ENCODE measurements around the gene FBXL14.

The FBXL14 gene

DNA sequence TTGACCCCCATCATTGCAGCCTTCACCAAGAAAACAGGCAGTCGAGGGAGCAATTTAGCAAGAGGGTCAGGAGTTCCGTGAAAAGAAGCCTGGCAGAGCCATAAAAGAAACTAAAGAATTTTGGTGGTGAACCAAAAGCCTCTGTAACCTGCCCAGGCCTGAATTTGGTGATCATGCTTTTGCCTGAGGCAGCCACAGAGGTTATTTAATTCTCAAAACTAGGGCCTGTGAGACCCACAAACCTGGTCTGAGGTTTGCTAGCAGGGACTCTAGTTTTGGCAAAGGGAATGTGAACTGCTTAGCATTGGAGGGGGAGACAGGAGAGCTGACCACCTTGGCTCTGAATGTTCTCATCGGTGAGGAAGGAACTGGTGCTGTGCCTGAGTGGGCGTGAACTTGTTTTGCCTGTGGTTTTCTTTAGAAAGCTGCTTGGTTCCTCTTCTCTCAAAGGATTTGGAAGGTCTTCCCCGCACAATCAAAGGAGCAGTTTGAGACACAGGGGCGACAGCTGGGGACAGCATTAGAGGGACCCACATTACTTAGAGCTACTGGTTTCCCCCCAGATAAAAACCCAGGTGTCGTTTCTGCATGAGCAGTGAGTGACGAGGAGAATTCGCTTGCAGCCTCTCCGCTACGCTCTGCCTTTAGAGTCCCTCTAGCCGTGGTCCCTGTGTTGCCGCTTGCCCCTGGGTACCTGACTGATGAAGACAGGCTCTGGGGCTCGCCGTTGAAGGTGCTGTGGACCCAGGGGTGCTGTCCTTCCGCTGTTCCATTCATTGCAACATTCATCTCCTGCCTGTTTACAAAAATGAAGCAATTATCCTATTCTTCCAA is 22.1 kb upstream of the FBXL14 start:
- Histone ChIP-seq H3K9me3 (ENCODE audit: control insufficient read depth, low read length) (no peaks in the 10 kb centered on the region), H3K36me3 (ENCODE audit: control insufficient read depth, insufficient read depth, low read length) (no peaks in the 10 kb centered on the region), H3K27me3 (ENCODE audit: control insufficient read depth, insufficient read depth, low read length) (no peaks in the 10 kb centered on the region), H3K4me3 (ENCODE audit: low read length) (no peak overlapping the region), H3K9ac (ENCODE audit: low read length) (no peak overlapping the region), H3K4me1 (ENCODE audit: control insufficient read depth, insufficient read depth, low read length) (no peaks in the 10 kb centered on the region)

DNA sequence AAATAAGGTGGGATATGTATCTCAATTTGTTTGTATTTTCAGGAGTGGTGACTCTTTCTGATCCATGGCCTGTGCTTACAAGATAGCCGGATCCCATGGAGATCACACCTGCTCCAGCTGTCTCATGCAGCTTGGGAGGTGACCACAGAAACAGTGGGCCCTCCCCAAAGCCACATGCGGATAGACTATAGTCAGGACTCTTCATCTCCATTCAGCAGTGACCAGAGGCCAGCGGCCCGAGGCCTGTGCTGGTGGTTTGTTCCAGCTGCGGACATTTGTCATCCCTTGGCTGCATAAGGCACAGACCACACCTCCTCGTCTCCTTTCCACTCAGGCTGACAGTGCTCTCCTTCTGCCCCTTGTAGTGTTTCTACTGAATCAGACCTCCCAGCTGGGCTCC is 20.0 kb upstream of the FBXL14 start:
- H3K27me3 ChIP-seq (ENCODE audit: control insufficient read depth, insufficient read depth, low read length) = no peaks in the 10 kb centered on the region
- peaks cover 12% of the 10 kb centered on the region for H3K4me1 ChIP-seq (ENCODE audit: control insufficient read depth, insufficient read depth, low read length)

DNA sequence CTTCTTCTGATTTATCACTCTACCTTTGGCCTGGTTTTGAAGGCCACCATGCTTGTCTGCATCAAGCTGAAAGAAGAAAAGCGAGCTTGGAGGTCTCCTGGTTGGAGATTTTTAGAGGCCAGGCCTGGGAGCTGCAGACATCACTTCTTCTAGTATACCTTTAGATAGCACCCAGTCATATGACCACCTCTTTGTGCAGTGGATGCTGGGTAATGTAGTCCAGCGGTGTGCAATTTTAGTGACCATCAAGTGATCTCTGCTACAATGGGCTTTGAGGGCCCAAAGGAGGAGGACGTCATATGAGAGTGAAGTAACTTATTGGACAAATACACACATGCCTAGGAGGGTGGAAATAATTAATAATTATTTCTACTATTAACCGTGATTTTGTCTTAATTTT is 19.5 kb upstream of the FBXL14 start:
- Histone ChIP-seq H3K9me3 (ENCODE audit: control insufficient read depth, low read length) (no peaks in the 10 kb centered on the region), H3K4me1 (ENCODE audit: control insufficient read depth, insufficient read depth, low read length) (peaks cover 17% of the 10 kb centered on the region), H3K9ac (ENCODE audit: low read length) (no peak overlapping the region), H3K27me3 (ENCODE audit: control insufficient read depth, insufficient read depth, low read length) (no peaks in the 10 kb centered on the region), H3K36me3 (ENCODE audit: control insufficient read depth, insufficient read depth, low read length) (no peaks in the 10 kb centered on the region), H3K4me3 (ENCODE audit: low read length) (no peak overlapping the region)

More for the DNA sequence above, 20.0 kb upstream of the FBXL14 start:
- H3K9me3 ChIP-seq (ENCODE audit: control insufficient read depth, low read length) = no peaks in the 10 kb centered on the region
- no peak overlapping the region for H3K4me3 ChIP-seq (ENCODE audit: low read length)
- H3K9ac ChIP-seq (ENCODE audit: low read length) = no peak overlapping the region
- H3K36me3 ChIP-seq (ENCODE audit: control insufficient read depth, insufficient read depth, low read length) = no peaks in the 10 kb centered on the region

DNA sequence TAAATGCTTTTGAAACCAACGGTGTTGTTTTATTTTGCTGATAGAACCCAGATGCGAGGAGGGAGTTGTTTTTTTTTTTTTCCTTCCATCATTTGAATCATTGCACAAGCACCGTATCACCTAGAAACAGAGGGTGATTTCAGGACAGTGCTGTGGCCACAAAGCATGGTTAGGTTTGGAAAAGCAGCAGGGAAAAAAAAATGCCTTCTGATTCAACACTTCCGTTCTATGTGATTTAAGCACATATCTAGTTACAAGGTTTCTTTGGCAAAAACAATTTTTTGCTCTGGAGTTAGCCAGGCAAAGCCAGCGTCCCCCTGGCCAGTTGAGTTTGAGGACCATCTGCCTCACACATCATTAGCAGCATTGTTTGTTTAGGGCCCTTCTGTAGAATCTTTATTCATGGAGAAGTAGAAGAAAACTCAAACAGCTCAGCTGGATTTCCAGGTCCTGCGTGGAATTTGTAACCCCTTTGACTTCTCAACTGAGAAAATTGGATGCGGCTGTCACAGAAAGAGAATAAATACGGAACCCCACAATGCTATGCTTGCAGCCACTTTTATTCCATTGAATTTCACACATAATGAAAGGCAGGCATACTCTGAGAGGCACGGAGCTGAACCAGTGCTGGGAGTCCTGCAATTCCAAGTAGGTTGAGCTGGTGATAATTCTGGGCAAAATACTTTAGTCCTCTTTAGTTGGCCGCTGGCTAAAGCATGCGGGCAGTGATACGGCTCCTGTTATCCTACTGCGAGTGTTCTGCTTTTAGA is 17.6 kb upstream of the FBXL14 start:
- H3K4me3 ChIP-seq (ENCODE audit: low read length) = no peak overlapping the region
- no peak overlapping the region for H3K9ac ChIP-seq (ENCODE audit: low read length)
- H3K27me3 ChIP-seq (ENCODE audit: control insufficient read depth, insufficient read depth, low read length) = no peaks in the 10 kb centered on the region
- no peaks in the 10 kb centered on the region for H3K9me3 ChIP-seq (ENCODE audit: control insufficient read depth, low read length)
- peaks cover 35% of the 10 kb centered on the region for H3K4me1 ChIP-seq (ENCODE audit: control insufficient read depth, insufficient read depth, low read length)
- H3K36me3 ChIP-seq (ENCODE audit: control insufficient read depth, insufficient read depth, low read length) = no peaks in the 10 kb centered on the region

DNA sequence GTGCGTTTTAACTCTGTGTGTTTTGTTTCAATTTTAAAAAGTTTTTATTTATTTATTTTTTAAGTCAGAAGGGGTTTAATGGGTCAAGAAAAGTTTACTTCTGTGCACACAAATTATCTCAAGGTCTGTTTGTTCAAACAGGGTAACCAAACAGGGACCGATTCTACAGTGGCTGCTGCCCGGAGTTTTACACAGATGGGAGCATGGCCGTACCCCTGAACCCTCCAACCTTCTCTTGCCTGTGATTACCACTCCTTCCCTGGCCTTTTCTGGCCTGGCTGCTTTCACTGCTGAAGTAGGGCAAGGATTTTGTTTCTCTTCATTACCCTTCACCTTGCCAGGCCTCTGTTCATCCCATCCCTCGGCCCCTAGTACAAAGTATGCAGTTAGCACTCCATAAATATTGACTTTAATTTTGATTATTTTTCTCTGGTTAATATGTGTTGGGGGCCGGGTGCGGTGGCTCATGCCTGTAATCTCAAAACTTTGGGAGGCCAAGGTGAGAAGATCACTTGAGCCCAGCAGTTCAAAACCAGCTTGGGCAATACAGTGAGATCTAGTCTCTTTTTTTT is 15.8 kb upstream of the FBXL14 start:
- peaks cover 53% of the 10 kb centered on the region for H3K4me1 ChIP-seq (ENCODE audit: control insufficient read depth, insufficient read depth, low read length)
- no peak overlapping the region for H3K9ac ChIP-seq (ENCODE audit: low read length)
- H3K4me3 ChIP-seq (ENCODE audit: low read length) = no peak overlapping the region
- no peaks in the 10 kb centered on the region for H3K36me3 ChIP-seq (ENCODE audit: control insufficient read depth, insufficient read depth, low read length)
- H3K9me3 ChIP-seq (ENCODE audit: control insufficient read depth, low read length) = no peaks in the 10 kb centered on the region
- no peaks in the 10 kb centered on the region for H3K27me3 ChIP-seq (ENCODE audit: control insufficient read depth, insufficient read depth, low read length)

DNA sequence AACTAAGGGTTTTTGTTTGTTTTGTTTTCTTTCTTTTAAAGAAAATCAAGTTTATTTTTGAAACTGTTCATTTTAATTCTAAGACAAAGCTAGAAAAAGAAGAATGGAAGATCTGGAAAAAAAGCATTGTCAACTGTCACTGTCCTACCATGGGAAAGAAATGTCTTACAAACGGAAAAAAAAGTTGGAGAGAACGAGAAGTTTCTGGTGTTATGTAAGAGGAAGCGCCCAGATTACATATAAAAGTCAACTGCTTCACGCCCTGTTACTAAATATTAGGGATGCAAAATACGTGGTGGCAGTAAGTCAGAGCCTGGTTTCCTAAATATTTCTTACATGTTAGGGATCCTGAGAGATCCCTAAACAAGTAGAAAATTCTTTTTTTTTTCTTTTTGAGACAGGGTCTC is 14.3 kb upstream of the FBXL14 start:
- Histone ChIP-seq H3K4me1 (ENCODE audit: control insufficient read depth, insufficient read depth, low read length) (peaks cover 56% of the 10 kb centered on the region), H3K4me3 (ENCODE audit: low read length) (no peak overlapping the region), H3K9ac (ENCODE audit: low read length) (peak overlapping the region; percentile 61), H3K9me3 (ENCODE audit: control insufficient read depth, low read length) (no peaks in the 10 kb centered on the region), H3K36me3 (ENCODE audit: control insufficient read depth, insufficient read depth, low read length) (no peaks in the 10 kb centered on the region), H3K27me3 (ENCODE audit: control insufficient read depth, insufficient read depth, low read length) (no peaks in the 10 kb centered on the region)

DNA sequence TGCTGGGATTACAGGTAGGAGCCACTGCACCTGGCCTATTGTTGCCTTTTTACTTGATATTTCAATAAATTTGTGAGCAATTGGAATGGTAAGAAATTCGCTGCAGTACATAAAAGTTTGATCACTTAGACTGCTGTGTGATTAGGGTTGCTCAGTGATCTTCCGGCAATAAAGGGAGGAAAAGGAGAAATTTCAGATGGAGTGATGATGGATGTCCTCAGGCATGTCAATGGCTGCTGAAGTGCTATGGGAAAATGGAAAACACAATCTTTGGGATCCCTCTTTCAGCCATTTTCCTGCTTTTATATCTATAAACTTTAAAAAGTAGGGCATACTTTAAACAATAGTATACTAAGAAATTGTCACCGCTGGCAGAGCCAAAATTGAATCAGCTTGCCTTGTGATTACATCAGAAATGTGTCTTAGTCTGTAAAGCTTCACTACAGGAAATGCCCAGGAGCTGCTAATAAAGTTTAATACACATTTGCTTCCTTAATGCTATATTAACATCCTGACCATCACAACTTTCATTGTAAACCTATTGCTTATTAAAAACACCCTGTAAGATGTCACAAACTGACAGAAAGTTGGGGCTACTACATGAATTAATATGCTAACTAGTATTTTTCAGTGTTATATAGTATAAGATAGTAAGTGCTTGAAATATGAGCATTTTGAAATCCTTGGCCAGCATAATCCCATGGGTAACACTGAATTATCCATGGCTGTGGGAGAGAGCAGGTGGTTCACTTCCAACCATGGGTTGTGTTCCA is 13.7 kb upstream of the FBXL14 start:
- Histone ChIP-seq H3K4me1 (ENCODE audit: control insufficient read depth, insufficient read depth, low read length) (peaks cover 56% of the 10 kb centered on the region), H3K36me3 (ENCODE audit: control insufficient read depth, insufficient read depth, low read length) (no peaks in the 10 kb centered on the region), H3K4me3 (ENCODE audit: low read length) (no peak overlapping the region), H3K9ac (ENCODE audit: low read length) (peak overlapping the region; percentile 61), H3K9me3 (ENCODE audit: control insufficient read depth, low read length) (no peaks in the 10 kb centered on the region), H3K27me3 (ENCODE audit: control insufficient read depth, insufficient read depth, low read length) (no peaks in the 10 kb centered on the region)

DNA sequence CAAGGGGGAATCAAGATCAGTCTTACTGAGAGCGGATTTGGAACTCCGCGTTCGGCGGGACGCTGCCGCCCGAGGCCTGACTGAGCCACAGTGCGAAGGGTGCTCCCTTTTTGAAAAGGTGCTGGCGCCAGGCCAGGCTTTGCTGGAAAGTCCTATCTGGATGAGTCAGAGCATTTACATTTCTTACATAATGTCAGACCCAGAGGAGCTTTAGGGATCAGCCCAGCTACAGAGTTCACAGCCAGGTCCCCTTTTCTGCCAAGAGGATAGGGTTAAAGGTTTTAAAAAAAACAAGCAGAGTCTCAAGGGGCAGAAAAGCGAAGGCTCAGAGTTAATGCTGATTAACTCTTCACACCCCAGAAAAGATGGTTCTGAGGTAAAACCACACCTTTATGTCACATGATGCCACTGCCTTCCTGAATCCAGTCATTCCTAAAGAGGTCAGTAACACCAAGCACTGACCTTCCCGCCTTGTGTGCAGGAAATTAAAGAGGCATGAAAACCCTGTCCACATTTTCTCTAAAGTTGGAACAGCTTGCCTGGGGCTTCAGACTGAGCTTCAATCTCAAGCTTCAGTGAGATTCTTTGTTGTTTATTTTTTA is 11.7 kb upstream of the FBXL14 start:
- Histone ChIP-seq H3K27me3 (ENCODE audit: control insufficient read depth, insufficient read depth, low read length) (no peaks in the 10 kb centered on the region), H3K36me3 (ENCODE audit: control insufficient read depth, insufficient read depth, low read length) (no peaks in the 10 kb centered on the region), H3K9ac (ENCODE audit: low read length) (peak overlapping the region; percentile 75), H3K9me3 (ENCODE audit: control insufficient read depth, low read length) (no peaks in the 10 kb centered on the region), H3K4me1 (ENCODE audit: control insufficient read depth, insufficient read depth, low read length) (peaks cover 66% of the 10 kb centered on the region), H3K4me3 (ENCODE audit: low read length) (peak overlapping the region; percentile 23)

DNA sequence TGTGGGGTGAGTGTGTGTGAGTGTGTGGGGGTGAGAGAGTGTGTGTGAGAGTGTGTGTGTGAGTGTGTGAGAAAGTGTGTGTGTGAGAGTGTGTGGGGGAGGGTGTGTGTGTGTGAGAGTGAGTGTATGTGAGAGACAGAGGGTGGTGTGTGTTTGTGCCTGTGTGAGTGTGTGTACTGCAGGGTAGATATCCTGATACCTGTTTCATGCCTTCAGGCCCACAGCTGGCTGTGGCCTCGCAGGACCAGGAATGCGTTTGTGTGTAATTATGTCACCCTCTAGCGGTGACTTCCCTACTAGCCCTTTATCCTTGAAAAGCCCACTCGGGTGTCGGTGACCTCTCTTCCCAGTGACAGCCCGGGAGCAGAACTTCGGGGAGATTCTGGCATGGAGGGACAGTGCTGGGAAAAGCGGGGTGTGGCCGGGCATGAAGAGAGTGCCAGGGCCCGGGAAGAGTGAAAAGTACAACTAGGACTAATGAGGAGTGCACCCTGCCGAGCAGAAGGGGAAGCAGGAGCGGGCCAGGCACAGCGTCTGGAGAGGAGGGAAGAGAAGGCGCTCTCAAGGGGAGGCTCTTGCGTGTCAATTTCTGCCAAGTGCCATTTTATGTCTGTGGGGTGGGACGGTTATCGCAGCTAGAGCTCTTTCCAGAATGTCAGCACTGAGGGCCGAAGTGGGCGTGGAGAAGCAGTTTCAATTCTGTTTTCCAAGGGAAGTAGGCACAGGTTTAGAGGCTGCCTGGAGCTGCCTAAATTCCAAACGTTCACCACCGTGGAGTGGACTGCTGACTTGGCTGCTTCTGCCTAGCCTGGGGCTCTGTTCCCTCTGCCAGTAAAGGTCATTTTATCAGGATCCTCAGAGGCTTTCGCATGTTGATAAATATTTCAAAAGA is 11.0 kb upstream of the FBXL14 start:
- H3K27me3 ChIP-seq (ENCODE audit: control insufficient read depth, insufficient read depth, low read length) = no peaks in the 10 kb centered on the region
- no peaks in the 10 kb centered on the region for H3K9me3 ChIP-seq (ENCODE audit: control insufficient read depth, low read length)
- peak overlapping the region; percentile 75 for H3K9ac ChIP-seq (ENCODE audit: low read length)
- no peaks in the 10 kb centered on the region for H3K36me3 ChIP-seq (ENCODE audit: control insufficient read depth, insufficient read depth, low read length)
- peaks cover 64% of the 10 kb centered on the region for H3K4me1 ChIP-seq (ENCODE audit: control insufficient read depth, insufficient read depth, low read length)
- peak overlapping the region; percentile 23 for H3K4me3 ChIP-seq (ENCODE audit: low read length)

DNA sequence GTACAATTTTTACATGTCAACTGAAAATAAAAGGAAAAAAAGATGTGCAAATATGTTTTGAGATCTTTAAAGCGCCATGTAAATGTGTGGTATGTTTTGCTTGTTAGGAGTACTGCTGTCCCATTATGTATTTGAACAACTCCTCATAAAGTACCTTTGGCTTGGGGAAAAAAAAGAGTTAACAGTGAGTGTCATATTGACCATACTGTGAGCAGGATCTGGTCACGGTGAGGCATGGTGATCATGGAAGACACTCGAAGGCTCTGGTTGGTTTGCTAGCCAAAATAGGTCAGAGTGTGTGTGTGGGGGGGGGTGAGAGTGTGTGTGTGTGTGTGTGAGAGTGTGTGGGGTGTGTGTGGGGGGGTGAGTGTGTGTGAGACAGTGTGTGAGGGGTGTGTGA is 10.1 kb upstream of the FBXL14 start:
- H3K4me1 ChIP-seq (ENCODE audit: control insufficient read depth, insufficient read depth, low read length) = peaks cover 55% of the 10 kb centered on the region
- H3K9ac ChIP-seq (ENCODE audit: low read length) = peak overlapping the region; percentile 75
- H3K4me3 ChIP-seq (ENCODE audit: low read length) = no peak overlapping the region

More for the DNA sequence above, 10.1 kb upstream of the FBXL14 start:
- Histone ChIP-seq H3K9me3 (ENCODE audit: control insufficient read depth, low read length) (no peaks in the 10 kb centered on the region), H3K36me3 (ENCODE audit: control insufficient read depth, insufficient read depth, low read length) (no peaks in the 10 kb centered on the region), H3K27me3 (ENCODE audit: control insufficient read depth, insufficient read depth, low read length) (no peaks in the 10 kb centered on the region)

All from mucosa of stomach (tissue), 1 donor.